A673 (cell line): ENCODE data around the gene ANP32E. TPM values are rescaled to one million over a fixed set of nuclear protein-coding genes. Genes with fewer than 3 reads are reported as not detected.

Source experiments
- BruUV-seq: library from RNA; stranded (reverse); fragments of 400-500 nt; replicated peaks from 2 replicates; lab custom pipeline; 2021; lab: Mats Ljungman, UMichigan
- CTCF ChIA-PET: fragments of 300-600 bp; sonication (Branson Sonifier 250); formaldehyde crosslinking; loops from one replicate; lab custom pipeline; 2022; ENCODE audit warnings: antibody characterized with exemption; lab: Charles Lee
- POLR2A ChIA-PET: fragments of 300-600 bp; sonication (Branson Sonifier 250); formaldehyde crosslinking; loops from one replicate; lab custom pipeline; 2022; ENCODE audit warnings: antibody characterized with exemption; ENCODE audit not compliant: low non-redundant PET; lab: Charles Lee
- DNase-seq: peaks from one replicate; pipeline ENCODE4 v3.0.0-alpha.2; 2015; ENCODE audit warnings: low spot score
- H3K27ac ChIP-seq: fragments of 200-600 bp; sonication (generic); 2 replicates; pipeline ENCODE4 v1.5.1; 2016; ENCODE audit warnings: mixed run types, low read depth, mild to moderate bottlenecking, mixed read lengths, antibody characterized with exemption, low read length; ENCODE audit not compliant: poor library complexity, severe bottlenecking
- H3K27me3 ChIP-seq: fragments of 200-600 bp; sonication (generic); replicated peaks from 2 replicates; pipeline ENCODE4 v1.6.1; 2017; ENCODE audit warnings: mixed run types, low read depth, mild to moderate bottlenecking, mixed read lengths, antibody characterized with exemption, low read length; ENCODE audit not compliant: insufficient read depth, poor library complexity
- H3K36me3 ChIP-seq: fragments of 200-600 bp; sonication (generic); 2 replicates; pipeline ENCODE4 v1.6.1; 2016; ENCODE audit warnings: mixed run types, mild to moderate bottlenecking, mixed read lengths, antibody characterized with exemption, low read length; ENCODE audit not compliant: insufficient read depth, poor library complexity, severe bottlenecking
- H3K4me1 ChIP-seq: fragments of 200-600 bp; sonication (generic); 2 replicates; pipeline ENCODE4 v1.6.1; 2017; ENCODE audit warnings: mixed run types, mild to moderate bottlenecking, mixed read lengths, antibody characterized with exemption, low read length; ENCODE audit not compliant: insufficient read depth, poor library complexity, severe bottlenecking
- H3K4me3 ChIP-seq: fragments of 200-600 bp; sonication (generic); 2 replicates; pipeline ENCODE4 v1.5.1; 2016; ENCODE audit warnings: low read depth, mixed run types, mild to moderate bottlenecking, mixed read lengths, low read length; ENCODE audit not compliant: poor library complexity, severe bottlenecking
- H3K9me3 ChIP-seq: fragments of 200-600 bp; sonication (generic); 2 replicates; pipeline ENCODE4 v1.6.1; 2016; ENCODE audit warnings: mixed run types, low read depth, mild to moderate bottlenecking, mixed read lengths, antibody characterized with exemption, low read length; ENCODE audit not compliant: poor library complexity, severe bottlenecking
- CTCF ChIP-seq: fragments of 300-800, 200-600 bp; sonication (generic); conservative IDR thresholded peaks from 2 replicates; pipeline ENCODE4 v1.5.1; 2017; ENCODE audit warnings: low read depth, mild to moderate bottlenecking, antibody characterized with exemption, low read length, moderate library complexity, mixed read lengths
- EZH2 ChIP-seq: fragments of 200-600 bp; sonication (generic); IDR thresholded peaks from 2 replicates; pipeline ENCODE4 v1.6.1; 2017; ENCODE audit warnings: borderline replicate concordance, low read depth, mild to moderate bottlenecking, mixed read lengths, antibody characterized with exemption, low read length; ENCODE audit not compliant: poor library complexity, severe bottlenecking
- intact Hi-C: fragments of 100-400 bp; cut with micrococcal nuclease; formaldehyde crosslinking; loops from one replicate; pipeline ENCODE4 v1.10.0; 2022; ENCODE audit not compliant: unreplicated experiment
- total RNA-seq: library from RNA; stranded (reverse); gene quantifications from 2 replicates; pipeline ENCODE4 v1.2.3, GENCODE V29; 2021

ANP32E gene
- total RNA-seq, 1 experiment from 2014 or later = 153 TPM

GRCh38 chr1:150235294-150235851 is 539 bp downstream of the ANP32E start:
- H3K4me3 ChIP-seq = peak overlapping the region; percentile 77
- POLR2A ChIA-PET = no interaction called here
- H3K27me3 ChIP-seq = no peaks in the 10 kb centered on the region
- no peaks in the 10 kb centered on the region for H3K9me3 ChIP-seq
- H3K27ac ChIP-seq = peak overlapping the region; percentile 95
- BruUV-seq = TSS peak; percentile 80
- H3K4me1 ChIP-seq = peaks cover 7% of the 10 kb centered on the region
- intact Hi-C loops = loop anchor here (2.0 kb wide), 1 partner anchor 15 kb away; no protein-coding TSS in a partner anchor
- peaks cover 15% of the 10 kb centered on the region for H3K36me3 ChIP-seq
- DNase-seq = peak; percentile 30
- CTCF ChIA-PET = no interaction called here
- TF ChIP-seq CTCF = no peak
- TF ChIP-seq EZH2 = no peak

GRCh38 chr1:150234566-150235293 is 1.2 kb downstream of the ANP32E start:
- Histone ChIP-seq H3K27ac (peak overlapping the region; percentile 95), H3K9me3 (no peaks in the 10 kb centered on the region), H3K27me3 (no peaks in the 10 kb centered on the region), H3K36me3 (peaks cover 21% of the 10 kb centered on the region), H3K4me1 (peaks cover 7% of the 10 kb centered on the region), H3K4me3 (peak overlapping the region; percentile 77)
- no TSS peak for BruUV-seq
- intact Hi-C loops = loop anchor here (2.0 kb wide), 1 partner anchor 14 kb away; no protein-coding TSS in a partner anchor
- CTCF ChIA-PET = no interaction called here
- no peak for TF ChIP-seq EZH2
- TF ChIP-seq CTCF = no peak
- peak; percentile 88 for DNase-seq
- POLR2A ChIA-PET = no interaction called here

- Histone ChIP-seq H3K4me1 (peaks cover 7% of the 10 kb centered on the region), H3K27me3 (no peaks in the 10 kb centered on the region), H3K9me3 (no peaks in the 10 kb centered on the region), H3K36me3 (peaks cover 26% of the 10 kb centered on the region), H3K27ac (peak overlapping the region; percentile 95), H3K4me3 (peak overlapping the region; percentile 77)
- ChIA-PET CTCF (no interaction called here), POLR2A (no interaction called here)
- intact Hi-C loops = loop anchor here (2.0 kb wide), 1 partner anchor 13 kb away; no protein-coding TSS in a partner anchor
- TF ChIP-seq EZH2 (no peak), CTCF (no peak)
- no peak for DNase-seq
- no TSS peak for BruUV-seq
Measured at GRCh38 chr1:150234309-150234565, 1.7 kb downstream of the ANP32E start.
